ENCODE results near the gene ANKRD36.
"Not testable (repeated sequence)": the region's sequence is repeated elsewhere in the genome, so short reads cannot be mapped to it uniquely, and the experiment has no call there.

DNA sequence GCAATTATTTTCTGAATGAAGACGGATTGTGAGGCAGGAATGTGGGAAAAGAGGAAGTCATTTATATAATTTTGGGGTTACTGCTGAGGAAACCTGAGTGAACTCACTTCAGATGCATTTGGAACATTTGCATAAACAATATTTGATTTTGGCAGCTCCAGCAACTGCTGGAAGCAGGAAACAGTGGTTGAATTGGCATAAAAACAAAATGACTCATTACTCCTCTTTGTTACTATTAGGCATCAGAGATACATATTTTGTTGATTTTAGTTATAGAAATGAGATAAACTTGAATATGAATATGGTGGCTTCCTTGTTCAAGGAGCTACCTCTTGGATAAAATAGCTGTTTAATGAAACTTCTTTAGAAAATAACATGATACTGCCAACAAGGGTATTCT lies 82.4 kb downstream of the ANKRD36 start:
- not testable (repeated sequence) for TF ChIP-seq CTCF (conservative IDR thresholded peaks at IDR 0.05; ENCODE audit: low read depth, low read length); BHLHE40 (IDR thresholded peaks at IDR 0.05; ENCODE audit: low read depth, low read length); RCOR1 (IDR thresholded peaks at IDR 0.05; ENCODE audit: insufficient replicate concordance, low read length); POLR2A (IDR thresholded peaks at IDR 0.05; ENCODE audit: low read depth, low read length); CEBPB (IDR thresholded peaks at IDR 0.05; ENCODE audit: low read depth, low read length)

All from IMR-90 (cell line).